T-helper 17 cell (primary cell): ENCODE results near the gene ERC1. TPM values are rescaled to one million over a fixed set of nuclear protein-coding genes. Genes with fewer than 3 reads are reported as not detected.

Source experiments
- ATAC-seq: fragments of 150-1000 bp; cut with Tn5 transposase; 2 replicates; pipeline ENCODE4 v1.10.0; 2021; ENCODE audit warnings: mild to moderate bottlenecking, moderate library complexity
- DNase-seq, 3 donors: peaks; one replicate each; pipeline versions ENCODE4 v3.0.0 to v3.0.0-alpha.2; 2020 to 2021
- H3K9me3 ChIP-seq: one replicate; pipeline ENCODE4 v1.7.0; 2013; ENCODE audit warnings: low read length, mild to moderate bottlenecking; ENCODE audit not compliant: control insufficient read depth, poor library complexity, severe bottlenecking
- H3K27ac Mint-ChIP-seq: one replicate; pipeline ENCODE4 v1.8.0; 2022; ENCODE audit warnings: mild to moderate bottlenecking, moderate library complexity, mixed read lengths
- H3K27me3 Mint-ChIP-seq: one replicate; pipeline ENCODE4 v1.8.0; 2022; ENCODE audit warnings: mixed read lengths
- H3K36me3 Mint-ChIP-seq: one replicate; pipeline ENCODE4 v1.8.0; 2022; ENCODE audit warnings: low read depth, mixed read lengths
- H3K4me1 Mint-ChIP-seq: one replicate; pipeline ENCODE4 v1.8.0; 2022; ENCODE audit warnings: mild to moderate bottlenecking, mixed read lengths
- H3K4me3 Mint-ChIP-seq: one replicate; pipeline ENCODE4 v1.8.0; 2022; ENCODE audit warnings: mild to moderate bottlenecking, moderate library complexity, mixed read lengths
- total RNA-seq, 4 donors: library from RNA in 2 of 4; stranded (reverse) in 2 of 4; gene quantifications; one replicate each; pipeline ENCODE4 v1.2.3 and lab custom pipeline; 2022 to 2026

Gene ERC1
- total RNA-seq, 2 donors from 2014 or later: 46.7 to 52.1 TPM

GRCh38 chr12:1467710-1468109 is 476.7 kb downstream of the ERC1 start:
- Mint-ChIP-seq H3K36me3 (peaks cover 2% of the 10 kb centered on the region), H3K4me1 (peaks cover 6% of the 10 kb centered on the region), H3K27ac (no peak overlapping the region), H3K27me3 (no peaks in the 10 kb centered on the region), H3K4me3 (no peak overlapping the region)
- DNase-seq (no peak), ATAC-seq (no peak)
- H3K9me3 ChIP-seq: no peaks in the 10 kb centered on the region

- no peaks in the 10 kb centered on the region for H3K36me3 Mint-ChIP-seq
- H3K27me3 Mint-ChIP-seq: no peaks in the 10 kb centered on the region
- no peak for DNase-seq
- H3K27ac Mint-ChIP-seq: no peak overlapping the region
- H3K4me1 Mint-ChIP-seq: peaks cover 14% of the 10 kb centered on the region
- H3K4me3 Mint-ChIP-seq: no peak overlapping the region
- H3K9me3 ChIP-seq: no peaks in the 10 kb centered on the region
- no peak for ATAC-seq
These were observed 478.0 kb downstream of the ERC1 start for GRCh38 chr12:1469070-1469469.

DNA sequence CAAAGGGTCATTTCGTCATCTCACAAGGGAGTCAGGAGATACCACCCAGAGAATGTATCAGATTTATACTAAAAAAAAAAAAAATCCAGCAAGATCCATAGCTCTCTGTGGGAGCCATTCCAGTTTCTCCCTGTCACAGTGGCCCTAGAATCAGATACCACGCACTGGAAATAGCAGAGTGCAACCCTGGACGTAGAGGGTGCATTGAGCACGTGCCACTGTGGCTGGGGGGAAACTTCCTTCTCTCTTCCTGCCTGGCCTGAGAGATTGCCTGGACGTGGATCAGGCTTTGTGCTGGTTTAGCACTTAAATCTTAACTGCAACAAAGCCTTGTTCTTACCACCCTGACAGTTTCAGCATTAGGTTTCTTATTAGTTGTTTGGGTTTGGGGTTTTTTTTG is 479.0 kb downstream of the ERC1 start:
- H3K4me3 Mint-ChIP-seq: no peak overlapping the region
- no peaks in the 10 kb centered on the region for H3K9me3 ChIP-seq
- H3K27me3 Mint-ChIP-seq: no peaks in the 10 kb centered on the region
- DNase-seq: no peak
- H3K4me1 Mint-ChIP-seq: peaks cover 14% of the 10 kb centered on the region
- no peak overlapping the region for H3K27ac Mint-ChIP-seq
- ATAC-seq: no peak
- H3K36me3 Mint-ChIP-seq: no peaks in the 10 kb centered on the region

DNA sequence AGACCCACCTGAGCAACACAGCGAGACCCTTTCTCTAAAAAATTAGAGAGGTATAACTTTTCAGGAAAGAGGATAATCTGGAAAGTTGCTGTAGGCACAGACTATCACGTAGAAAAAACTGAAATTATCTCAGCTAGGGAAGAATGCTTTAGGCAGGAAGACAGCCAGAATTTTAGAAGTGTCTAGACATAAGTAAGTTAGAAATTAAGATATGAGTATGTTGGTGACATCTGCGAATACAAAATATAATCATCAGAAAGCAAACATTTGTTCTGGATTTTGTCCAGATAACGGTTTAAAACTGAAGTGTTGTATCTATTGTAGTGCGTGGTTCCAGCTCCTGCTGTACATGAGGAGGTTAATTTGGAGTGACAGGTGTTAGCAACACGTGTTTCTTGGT is 480.2 kb downstream of the ERC1 start:
- no peak for DNase-seq
- H3K4me3 Mint-ChIP-seq: no peak overlapping the region
- ATAC-seq: no peak
- peaks cover 14% of the 10 kb centered on the region for H3K4me1 Mint-ChIP-seq
- no peaks in the 10 kb centered on the region for H3K9me3 ChIP-seq
- H3K27me3 Mint-ChIP-seq: no peaks in the 10 kb centered on the region
- no peaks in the 10 kb centered on the region for H3K36me3 Mint-ChIP-seq
- no peak overlapping the region for H3K27ac Mint-ChIP-seq

GRCh38 chr12:1473418-1473817 is 482.4 kb downstream of the ERC1 start:
- no peaks in the 10 kb centered on the region for H3K27me3 Mint-ChIP-seq
- H3K27ac Mint-ChIP-seq: no peak overlapping the region
- no peaks in the 10 kb centered on the region for H3K36me3 Mint-ChIP-seq
- peaks cover 16% of the 10 kb centered on the region for H3K4me1 Mint-ChIP-seq
- DNase-seq (no peak), ATAC-seq (peak; percentile 74)
- H3K9me3 ChIP-seq: no peaks in the 10 kb centered on the region
- H3K4me3 Mint-ChIP-seq: peak overlapping the region; percentile 63

DNA sequence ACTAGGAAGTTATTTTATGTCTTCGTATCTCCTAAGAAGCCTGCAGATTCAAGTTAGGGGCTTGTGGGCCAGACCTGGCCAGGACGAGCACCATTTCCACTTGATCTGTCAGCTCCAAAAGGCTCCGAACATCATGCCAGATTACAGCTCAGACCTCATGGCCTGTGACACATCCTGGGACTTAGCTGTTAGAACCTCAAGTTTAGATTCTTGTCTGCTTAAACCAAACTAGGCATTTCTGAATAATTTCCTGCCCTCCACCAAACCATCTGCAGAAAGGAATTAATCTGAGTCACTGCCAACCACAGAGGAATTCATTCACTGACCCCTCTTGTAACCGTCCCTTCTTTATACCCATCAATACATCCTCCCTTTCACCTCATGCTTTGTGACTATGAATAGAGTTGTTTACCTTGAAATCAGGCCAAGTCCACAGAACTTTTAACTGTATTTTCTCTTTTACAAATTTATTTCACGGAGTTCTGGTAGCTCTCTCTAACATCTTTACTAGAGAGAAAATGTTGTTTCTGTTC is 483.1 kb downstream of the ERC1 start:
- H3K36me3 Mint-ChIP-seq: no peaks in the 10 kb centered on the region
- ATAC-seq (peak; percentile 21), DNase-seq (no peak)
- H3K4me1 Mint-ChIP-seq: peaks cover 16% of the 10 kb centered on the region
- no peak overlapping the region for H3K27ac Mint-ChIP-seq
- H3K9me3 ChIP-seq: no peaks in the 10 kb centered on the region
- H3K27me3 Mint-ChIP-seq: no peaks in the 10 kb centered on the region
- no peak overlapping the region for H3K4me3 Mint-ChIP-seq

DNA sequence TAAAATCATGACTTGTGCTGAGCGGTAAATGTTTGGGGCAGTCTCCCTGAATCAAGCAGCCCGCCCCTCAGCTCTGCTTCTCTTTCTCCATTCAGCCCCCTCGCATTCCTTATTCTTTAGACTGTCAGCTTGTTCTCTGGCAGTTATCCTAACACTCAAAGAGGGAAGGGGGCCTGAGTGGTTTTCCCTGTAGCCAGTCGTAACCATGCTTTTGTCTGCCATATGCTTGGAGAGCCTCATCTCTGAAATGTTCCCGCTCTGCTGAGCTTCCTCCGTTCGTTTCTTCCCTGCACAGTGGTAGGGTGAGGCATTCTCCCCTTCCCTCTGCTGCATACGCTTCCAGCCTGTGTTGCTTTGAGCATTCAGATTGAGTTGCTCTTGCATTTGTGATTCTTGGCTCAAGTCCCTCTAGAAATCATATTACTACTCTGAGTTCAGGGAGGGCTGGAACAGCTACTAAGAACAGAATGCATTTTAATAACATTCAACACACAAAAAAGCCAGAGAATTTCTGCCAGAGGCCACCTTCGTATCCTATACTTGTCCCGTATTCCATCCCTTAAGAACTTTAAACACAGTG is 483.6 kb downstream of the ERC1 start:
- H3K9me3 ChIP-seq: no peaks in the 10 kb centered on the region
- Mint-ChIP-seq H3K4me1 (peaks cover 16% of the 10 kb centered on the region), H3K27me3 (no peaks in the 10 kb centered on the region), H3K36me3 (no peaks in the 10 kb centered on the region), H3K27ac (no peak overlapping the region), H3K4me3 (no peak overlapping the region)
- ATAC-seq: no peak
- DNase-seq: no peak

DNA sequence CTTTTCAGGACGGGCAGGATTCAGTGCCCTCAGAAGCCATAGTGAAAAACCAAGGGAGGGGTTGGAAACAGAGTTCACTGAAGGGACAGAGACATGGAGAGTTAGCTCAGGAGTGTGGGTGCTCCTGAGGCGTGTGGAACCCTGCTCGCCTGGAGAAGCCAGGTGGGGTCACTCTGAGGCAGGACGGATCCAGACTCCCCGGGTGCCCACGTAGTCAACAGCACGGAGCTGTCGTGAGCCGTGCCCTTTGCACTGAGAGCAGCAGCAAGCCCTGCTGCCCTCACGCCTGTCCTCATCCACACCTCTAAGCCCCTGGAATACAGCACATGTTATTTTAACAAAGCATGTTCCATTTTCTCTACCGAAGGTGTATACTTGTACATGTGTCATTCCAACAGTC is 488.6 kb downstream of the ERC1 start:
- Mint-ChIP-seq H3K27me3 (no peaks in the 10 kb centered on the region), H3K27ac (no peak overlapping the region), H3K4me3 (no peak overlapping the region), H3K4me1 (peaks cover 5% of the 10 kb centered on the region), H3K36me3 (peaks cover 3% of the 10 kb centered on the region)
- H3K9me3 ChIP-seq: no peaks in the 10 kb centered on the region
- DNase-seq (no peak), ATAC-seq (no peak)

DNA sequence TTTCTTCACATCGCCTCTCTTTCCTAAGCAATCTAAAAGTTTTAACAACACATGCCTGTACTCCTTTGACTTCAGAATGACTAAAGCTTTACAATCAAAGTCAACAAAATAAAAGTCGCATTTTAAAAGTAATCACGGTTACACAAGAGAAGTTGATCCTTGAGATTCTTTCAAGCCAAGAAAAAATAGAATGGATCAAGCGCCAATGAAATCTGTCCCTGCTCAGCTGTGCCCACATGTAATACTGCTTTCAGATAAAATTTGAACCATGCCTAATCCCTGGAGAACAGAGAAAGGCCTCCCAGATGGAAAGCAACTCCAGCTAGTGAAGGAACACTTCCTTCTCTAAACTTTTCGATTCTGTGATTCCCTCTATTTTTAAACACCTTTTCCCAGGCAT is 490.3 kb downstream of the ERC1 start:
- H3K4me3 Mint-ChIP-seq: no peak overlapping the region
- ATAC-seq: no peak
- H3K27me3 Mint-ChIP-seq: no peaks in the 10 kb centered on the region
- no peak overlapping the region for H3K27ac Mint-ChIP-seq
- no peaks in the 10 kb centered on the region for H3K9me3 ChIP-seq
- H3K36me3 Mint-ChIP-seq: peaks cover 3% of the 10 kb centered on the region
- DNase-seq: no peak
- H3K4me1 Mint-ChIP-seq: peaks cover 7% of the 10 kb centered on the region

- no peak for ATAC-seq
- H3K4me1 Mint-ChIP-seq: peaks cover 7% of the 10 kb centered on the region
- no peaks in the 10 kb centered on the region for H3K9me3 ChIP-seq
- no peak for DNase-seq
- no peak overlapping the region for H3K4me3 Mint-ChIP-seq
- H3K27ac Mint-ChIP-seq: no peak overlapping the region
- no peaks in the 10 kb centered on the region for H3K27me3 Mint-ChIP-seq
- peaks cover 3% of the 10 kb centered on the region for H3K36me3 Mint-ChIP-seq
These were observed 490.9 kb downstream of the ERC1 start for GRCh38 chr12:1481906-1482305.

GRCh38 chr12:1488908-1489381 is 497.9 kb downstream of the ERC1 start:
- H3K9me3 ChIP-seq: no peaks in the 10 kb centered on the region
- H3K4me3 Mint-ChIP-seq: peak overlapping the region; percentile 71
- H3K36me3 Mint-ChIP-seq: peaks cover 3% of the 10 kb centered on the region
- peak overlapping the region; percentile 90 for H3K27ac Mint-ChIP-seq
- H3K4me1 Mint-ChIP-seq: peaks cover 18% of the 10 kb centered on the region
- H3K27me3 Mint-ChIP-seq: no peaks in the 10 kb centered on the region
- ATAC-seq (peak; percentile 68), DNase-seq (no peak)

DNA sequence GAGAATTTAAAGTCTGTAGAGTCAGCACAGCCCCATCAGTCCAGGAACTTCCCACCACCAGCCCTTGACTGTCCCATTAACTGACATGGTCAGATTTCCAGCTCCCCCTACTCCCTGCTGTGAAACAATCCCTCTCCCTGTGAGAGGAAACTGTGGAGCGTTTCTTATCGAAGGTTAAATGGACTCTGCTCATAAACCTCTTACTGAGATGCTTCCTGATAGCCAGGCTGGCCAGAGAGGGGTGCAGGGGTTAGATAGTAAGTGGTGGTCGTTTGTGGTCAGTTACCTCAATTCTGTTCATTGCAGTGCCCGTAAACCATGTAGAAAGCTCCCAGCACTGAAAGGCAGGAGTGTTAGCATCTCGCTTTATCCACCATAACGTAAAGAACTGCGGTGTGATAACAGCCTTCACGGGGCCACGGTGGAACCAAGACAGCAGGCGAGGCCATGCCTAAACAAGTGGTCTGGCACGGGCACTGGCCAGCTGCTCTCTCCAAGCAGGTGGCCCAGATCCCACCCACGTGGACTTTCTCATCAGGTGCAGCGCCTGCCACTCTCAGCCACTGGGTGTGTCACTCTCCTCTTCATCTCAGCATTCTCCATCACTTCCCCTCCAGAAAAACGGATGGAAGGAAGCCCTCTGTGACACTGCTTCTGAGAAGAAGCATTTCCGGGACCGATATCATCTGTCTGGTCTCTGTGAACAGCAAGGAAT is 501.1 kb downstream of the ERC1 start:
- H3K9me3 ChIP-seq: no peaks in the 10 kb centered on the region
- H3K4me3 Mint-ChIP-seq: no peak overlapping the region
- peaks cover 3% of the 10 kb centered on the region for H3K36me3 Mint-ChIP-seq
- H3K4me1 Mint-ChIP-seq: peaks cover 16% of the 10 kb centered on the region
- no peak overlapping the region for H3K27ac Mint-ChIP-seq
- no peak for DNase-seq
- ATAC-seq: no peak
- no peaks in the 10 kb centered on the region for H3K27me3 Mint-ChIP-seq

- Mint-ChIP-seq H3K27me3 (peaks cover 5% of the 10 kb centered on the region), H3K36me3 (peaks cover 3% of the 10 kb centered on the region), H3K27ac (no peak overlapping the region), H3K4me3 (no peak overlapping the region), H3K4me1 (peaks cover 6% of the 10 kb centered on the region)
- ATAC-seq (no peak), DNase-seq (no peak)
- no peaks in the 10 kb centered on the region for H3K9me3 ChIP-seq
These were observed 502.9 kb downstream of the ERC1 start for GRCh38 chr12:1493781-1494565.
